A673 (cell line): ENCODE data around the gene LIMS1. TPM values are rescaled to one million over a fixed set of nuclear protein-coding genes. Genes with fewer than 3 reads are reported as not detected.
"Not testable (repeated sequence)": the region's sequence is repeated elsewhere in the genome, so short reads cannot be mapped to it uniquely, and the experiment has no call there.

Experiments
- BruUV-seq: library from RNA; stranded (reverse); fragments of 400-500 nt; replicated peaks from 2 replicates; lab custom pipeline; 2021; lab: Mats Ljungman, UMichigan
- CTCF ChIA-PET: fragments of 300-600 bp; sonication (Branson Sonifier 250); formaldehyde crosslinking; loops from one replicate; lab custom pipeline; 2022; ENCODE audit warnings: antibody characterized with exemption; lab: Charles Lee
- POLR2A ChIA-PET: fragments of 300-600 bp; sonication (Branson Sonifier 250); formaldehyde crosslinking; loops from one replicate; lab custom pipeline; 2022; ENCODE audit warnings: antibody characterized with exemption; ENCODE audit not compliant: low non-redundant PET; lab: Charles Lee
- DNase-seq: peaks from one replicate; pipeline ENCODE4 v3.0.0-alpha.2; 2015; ENCODE audit warnings: low spot score
- H3K27ac ChIP-seq: fragments of 200-600 bp; sonication (generic); 2 replicates; pipeline ENCODE4 v1.5.1; 2016; ENCODE audit warnings: mixed run types, low read depth, mild to moderate bottlenecking, mixed read lengths, antibody characterized with exemption, low read length; ENCODE audit not compliant: poor library complexity, severe bottlenecking
- H3K27me3 ChIP-seq: fragments of 200-600 bp; sonication (generic); replicated peaks from 2 replicates; pipeline ENCODE4 v1.6.1; 2017; ENCODE audit warnings: mixed run types, low read depth, mild to moderate bottlenecking, mixed read lengths, antibody characterized with exemption, low read length; ENCODE audit not compliant: insufficient read depth, poor library complexity
- H3K36me3 ChIP-seq: fragments of 200-600 bp; sonication (generic); 2 replicates; pipeline ENCODE4 v1.6.1; 2016; ENCODE audit warnings: mixed run types, mild to moderate bottlenecking, mixed read lengths, antibody characterized with exemption, low read length; ENCODE audit not compliant: insufficient read depth, poor library complexity, severe bottlenecking
- H3K4me1 ChIP-seq: fragments of 200-600 bp; sonication (generic); 2 replicates; pipeline ENCODE4 v1.6.1; 2017; ENCODE audit warnings: mixed run types, mild to moderate bottlenecking, mixed read lengths, antibody characterized with exemption, low read length; ENCODE audit not compliant: insufficient read depth, poor library complexity, severe bottlenecking
- H3K4me3 ChIP-seq: fragments of 200-600 bp; sonication (generic); 2 replicates; pipeline ENCODE4 v1.5.1; 2016; ENCODE audit warnings: low read depth, mixed run types, mild to moderate bottlenecking, mixed read lengths, low read length; ENCODE audit not compliant: poor library complexity, severe bottlenecking
- H3K9me3 ChIP-seq: fragments of 200-600 bp; sonication (generic); 2 replicates; pipeline ENCODE4 v1.6.1; 2016; ENCODE audit warnings: mixed run types, low read depth, mild to moderate bottlenecking, mixed read lengths, antibody characterized with exemption, low read length; ENCODE audit not compliant: poor library complexity, severe bottlenecking
- CTCF ChIP-seq: fragments of 300-800, 200-600 bp; sonication (generic); conservative IDR thresholded peaks from 2 replicates; pipeline ENCODE4 v1.5.1; 2017; ENCODE audit warnings: low read depth, mild to moderate bottlenecking, antibody characterized with exemption, low read length, moderate library complexity, mixed read lengths
- EZH2 ChIP-seq: fragments of 200-600 bp; sonication (generic); IDR thresholded peaks from 2 replicates; pipeline ENCODE4 v1.6.1; 2017; ENCODE audit warnings: borderline replicate concordance, low read depth, mild to moderate bottlenecking, mixed read lengths, antibody characterized with exemption, low read length; ENCODE audit not compliant: poor library complexity, severe bottlenecking
- intact Hi-C: fragments of 100-400 bp; cut with micrococcal nuclease; formaldehyde crosslinking; loops from one replicate; pipeline ENCODE4 v1.10.0; 2022; ENCODE audit not compliant: unreplicated experiment
- total RNA-seq: library from RNA; stranded (reverse); gene quantifications from 2 replicates; pipeline ENCODE4 v1.2.3, GENCODE V29; 2021

The LIMS1 gene
- total RNA-seq, 1 experiment from 2014 or later = 43.9 TPM

- intact Hi-C loops = no loop called here
- Histone ChIP-seq H3K36me3 (no peaks in the 10 kb centered on the region), H3K4me3 (no peak overlapping the region), H3K9me3 (no peaks in the 10 kb centered on the region), H3K27ac (no peak overlapping the region), H3K27me3 (no peaks in the 10 kb centered on the region), H3K4me1 (no peaks in the 10 kb centered on the region)
- TF ChIP-seq EZH2 (no peak), CTCF (no peak)
- no TSS peak for BruUV-seq
- ChIA-PET POLR2A (no interaction called here), CTCF (no interaction called here)
- DNase-seq = no peak
Observed at GRCh38 chr2:108701806-108702205, 167.5 kb downstream of the LIMS1 start.

GRCh38 chr2:108704871-108705270 lies 170.6 kb downstream of the LIMS1 start:
- CTCF ChIA-PET = no interaction called here
- H3K4me3 ChIP-seq = no peak overlapping the region
- H3K4me1 ChIP-seq = no peaks in the 10 kb centered on the region
- POLR2A ChIA-PET = no interaction called here
- no TSS peak for BruUV-seq
- H3K9me3 ChIP-seq = no peaks in the 10 kb centered on the region
- TF ChIP-seq CTCF (no peak), EZH2 (no peak)
- H3K27me3 ChIP-seq = no peaks in the 10 kb centered on the region
- intact Hi-C loops = no loop called here
- H3K36me3 ChIP-seq = no peaks in the 10 kb centered on the region
- DNase-seq = no peak
- no peak overlapping the region for H3K27ac ChIP-seq

- no peaks in the 10 kb centered on the region for H3K4me1 ChIP-seq
- no peak for DNase-seq
- intact Hi-C loops = no loop called here
- ChIA-PET CTCF (no interaction called here), POLR2A (no interaction called here)
- H3K9me3 ChIP-seq = no peaks in the 10 kb centered on the region
- no peak for TF ChIP-seq CTCF
- no peak for TF ChIP-seq EZH2
- no peaks in the 10 kb centered on the region for H3K27me3 ChIP-seq
- H3K4me3 ChIP-seq = no peak overlapping the region
- no peaks in the 10 kb centered on the region for H3K36me3 ChIP-seq
- BruUV-seq = no TSS peak
- H3K27ac ChIP-seq = no peak overlapping the region
Observed at GRCh38 chr2:108707300-108707699, 173.0 kb downstream of the LIMS1 start.

GRCh38 chr2:108716971-108717370 lies 182.7 kb downstream of the LIMS1 start:
- CTCF ChIA-PET, intact Hi-C loops: not testable (repeated sequence)

More at GRCh38 chr2:108716971-108717370, 182.7 kb downstream of the LIMS1 start:
- POLR2A ChIA-PET, DNase-seq, H3K27ac ChIP-seq, H3K4me3 ChIP-seq, BruUV-seq, H3K27me3 ChIP-seq, H3K4me1 ChIP-seq, H3K9me3 ChIP-seq, H3K36me3 ChIP-seq: not testable (repeated sequence)
